NCI-H510A (cell line): ENCODE results near the gene KDM2A.

Source experiments
- DNase-seq: peaks from one replicate; lab custom pipeline; 2025; lab: John Stamatoyannopoulos, UW

Gene KDM2A

GRCh38 chr11:67261640-67261945, 142.5 kb downstream of the KDM2A start:
- DNase-seq: no peak

GRCh38 chr11:67261946-67262681, 143.1 kb downstream of the KDM2A start:
- no peak for DNase-seq

DNA sequence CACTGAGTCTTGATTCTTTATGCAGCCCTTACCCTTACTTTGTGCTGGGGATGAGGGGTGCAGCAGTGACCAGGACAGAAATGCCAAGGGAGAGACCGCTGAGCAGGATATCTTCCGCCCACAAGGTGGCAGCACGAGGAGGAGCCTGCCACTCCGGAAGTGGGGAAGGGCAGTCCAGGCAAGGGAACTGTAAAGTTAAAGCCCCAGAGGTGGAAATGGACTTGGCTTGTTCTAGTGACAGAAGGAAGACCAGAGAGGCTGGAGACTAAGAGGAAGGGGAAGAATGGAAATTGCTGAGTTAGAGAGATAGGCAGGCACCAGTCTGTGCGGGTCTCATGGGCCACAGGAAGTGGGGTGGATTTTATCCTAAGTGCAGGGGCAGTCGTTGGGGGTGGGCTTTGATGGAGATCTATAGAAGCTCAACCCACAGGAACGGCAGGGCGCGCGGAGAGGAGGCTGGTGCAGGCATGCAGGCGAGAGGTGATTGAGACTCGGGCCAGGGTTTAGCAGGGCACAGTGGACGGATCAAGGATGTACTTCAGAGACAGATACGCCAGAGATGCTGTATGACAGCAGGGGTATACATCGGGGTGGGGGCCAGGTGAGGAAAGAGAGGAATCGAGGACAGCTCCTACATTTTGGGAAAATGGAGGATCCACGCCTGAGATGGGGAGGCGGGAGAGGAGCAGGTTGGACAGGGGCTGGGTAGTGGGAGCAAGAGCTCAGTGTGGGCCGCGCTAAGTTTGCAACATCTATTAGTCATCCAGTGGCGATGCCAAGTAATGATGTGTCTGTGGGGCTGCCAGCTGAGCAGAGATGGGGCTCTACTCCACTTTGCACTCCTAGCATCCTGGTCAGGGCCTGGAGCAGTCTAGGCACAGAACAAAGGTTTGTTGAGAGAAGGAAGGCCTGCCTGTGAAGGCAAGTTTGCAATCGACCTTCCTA, 143.9 kb downstream of the KDM2A start:
- DNase-seq: peak; percentile 81

- DNase-seq: no peak
Measured at GRCh38 chr11:67264260-67264659, 145.2 kb downstream of the KDM2A start.

GRCh38 chr11:67264877-67265632, 146.0 kb downstream of the KDM2A start:
- no peak for DNase-seq

DNA sequence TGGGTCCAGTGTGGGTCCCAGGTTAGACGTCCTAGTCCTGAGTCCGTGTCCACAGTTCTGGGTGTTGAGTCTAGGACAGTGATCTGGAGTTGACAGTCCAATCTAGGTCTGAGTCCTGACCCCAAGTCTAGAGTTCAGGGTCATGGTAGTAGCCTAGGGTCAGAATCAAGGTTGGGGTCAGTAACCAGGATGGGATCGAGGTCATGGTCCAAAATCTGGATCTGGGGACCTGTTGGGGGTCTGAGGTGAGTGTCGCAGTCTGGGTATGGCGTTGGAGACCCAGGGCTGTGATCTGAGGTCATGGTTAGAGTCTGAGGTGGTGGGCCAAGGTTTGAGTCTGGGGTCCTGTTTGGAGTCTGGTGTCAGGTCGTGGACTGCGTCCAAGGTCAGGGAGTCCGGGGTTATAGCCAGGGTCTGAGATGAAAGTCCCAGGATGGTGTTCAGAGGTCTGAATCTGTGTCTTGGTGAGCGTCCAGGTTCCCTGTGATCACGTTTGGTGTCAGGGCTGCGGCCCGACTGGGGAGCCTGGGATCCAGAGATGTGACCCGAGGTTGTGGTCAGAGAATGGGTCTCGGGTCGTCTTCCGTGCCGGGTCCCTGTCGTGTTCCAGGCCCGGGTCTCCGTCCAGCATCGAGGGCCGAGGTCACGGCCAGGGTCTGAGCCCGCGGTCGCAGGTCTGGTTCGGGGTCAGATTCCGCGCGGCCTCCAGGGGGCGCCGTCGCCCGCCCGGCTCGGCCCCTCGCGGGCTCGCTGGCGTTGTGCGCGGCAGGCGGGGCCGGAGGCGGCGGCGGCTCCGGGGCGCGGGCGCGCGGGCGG, 146.8 kb downstream of the KDM2A start:
- DNase-seq: peak; percentile 63

GRCh38 chr11:67266449-67267187, 147.6 kb downstream of the KDM2A start, which contains the start of gene GRK2:
Gene GRK2, plus strand, starts transcription at chr11:67266473. Its CDS starts 227 bp downstream, at chr11:67266700.
- peak; percentile 62 for DNase-seq

- peak; percentile 70 for DNase-seq
Measured at GRCh38 chr11:67267188-67268080, 148.4 kb downstream of the KDM2A start.

DNA sequence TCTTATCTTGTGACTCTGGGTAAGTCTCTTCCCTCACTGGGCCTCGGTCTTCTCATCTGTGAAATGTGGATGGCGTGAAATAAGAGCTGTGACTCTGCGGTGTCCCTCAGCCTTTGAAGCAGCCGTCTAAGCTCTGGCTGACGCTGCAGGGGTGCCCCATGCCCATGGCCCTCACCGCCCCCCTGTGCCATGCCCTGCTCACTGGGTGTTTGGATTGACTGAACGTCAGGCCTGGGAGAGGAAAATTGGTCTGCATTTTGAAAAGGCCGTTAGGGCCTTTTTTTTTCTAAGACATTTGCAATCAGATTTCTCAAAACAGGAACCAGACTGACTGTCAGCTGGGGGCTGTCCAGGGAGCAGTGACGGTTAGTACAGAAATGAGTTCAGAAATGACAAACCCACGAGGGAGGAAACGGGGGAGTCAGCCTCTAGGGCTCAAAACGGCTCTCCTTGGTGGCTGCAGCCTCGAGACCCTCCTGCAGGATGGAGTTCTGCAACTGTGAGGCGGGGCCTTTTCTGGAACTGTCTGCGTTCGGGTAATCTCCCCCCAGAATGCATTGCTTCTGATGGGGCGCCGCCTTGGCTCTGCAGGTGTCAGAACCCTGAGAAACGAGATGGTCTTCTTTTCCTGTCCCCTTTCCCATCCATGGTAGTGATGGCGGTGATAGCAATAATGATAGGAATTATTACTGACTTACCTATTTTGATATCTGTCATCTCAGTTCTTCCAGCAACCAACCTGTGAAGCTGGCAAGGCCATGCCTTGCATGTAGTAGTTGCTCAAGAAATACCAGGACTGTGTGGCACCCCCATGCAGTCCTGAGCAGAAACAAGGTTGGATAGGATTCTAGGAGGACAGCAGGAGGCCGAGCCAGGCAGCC, 149.3 kb downstream of the KDM2A start:
- DNase-seq: no peak

DNA sequence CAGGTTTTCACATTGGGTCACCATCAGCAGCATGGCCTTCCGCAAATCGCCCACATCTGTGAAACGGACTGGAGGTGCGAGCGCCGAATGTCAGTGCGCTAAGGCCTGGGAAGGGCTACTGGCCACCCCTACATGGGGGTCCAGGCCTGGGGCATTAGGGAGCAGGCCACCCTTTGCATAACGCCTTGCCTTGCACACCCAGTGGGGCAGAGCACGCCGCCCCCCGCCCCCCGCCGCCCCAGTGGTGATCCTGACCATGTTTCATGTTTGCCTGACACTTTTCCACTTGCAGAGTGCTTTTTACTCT, 149.9 kb downstream of the KDM2A start:
- DNase-seq: no peak

DNA sequence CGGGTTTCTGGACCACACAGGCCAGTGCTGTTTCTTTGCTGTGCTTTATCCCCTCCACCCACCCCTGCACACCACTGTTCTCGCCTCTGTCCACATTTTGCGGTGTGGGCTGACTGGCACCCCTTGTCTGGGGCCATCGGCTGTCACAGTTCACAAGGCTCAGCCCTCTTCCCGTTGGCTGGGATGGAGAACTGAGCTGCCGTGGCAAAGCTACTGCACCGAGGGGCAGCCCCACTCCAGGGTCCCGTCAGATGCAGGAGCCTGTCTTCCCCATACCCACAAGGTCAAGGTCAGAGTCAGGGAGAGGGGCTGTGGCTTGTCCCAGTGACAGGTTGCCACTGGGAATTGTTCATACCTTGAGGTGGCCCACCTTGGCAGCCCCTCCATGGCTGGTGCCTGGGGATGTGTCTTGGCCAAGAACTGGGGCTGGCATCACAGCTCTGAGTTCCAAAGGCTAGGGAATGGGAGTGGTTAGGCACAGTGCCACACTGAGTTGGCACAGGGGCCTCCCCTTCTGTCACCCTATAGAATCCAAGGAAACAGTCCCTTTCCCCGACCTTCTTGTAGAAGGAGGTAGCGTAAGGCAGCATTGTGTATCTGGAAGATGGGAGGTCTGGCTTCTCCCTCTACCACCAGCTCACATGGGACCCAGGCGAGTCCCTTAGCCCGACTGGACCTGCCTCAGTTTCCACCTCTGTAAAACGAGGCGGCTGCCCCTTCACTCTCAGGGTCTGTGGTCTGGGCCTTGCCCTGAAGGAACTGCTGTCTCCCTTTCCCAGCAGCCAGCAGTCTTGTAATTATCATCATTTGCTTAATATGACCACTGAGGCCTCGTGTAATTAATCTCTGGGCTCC, 150.6 kb downstream of the KDM2A start:
- no peak for DNase-seq

GRCh38 chr11:67270256-67271204, 151.5 kb downstream of the KDM2A start:
- no peak for DNase-seq

GRCh38 chr11:67271205-67271540, 152.1 kb downstream of the KDM2A start:
- DNase-seq: no peak

- DNase-seq: no peak
Measured at GRCh38 chr11:67271541-67272284, 152.7 kb downstream of the KDM2A start.

DNA sequence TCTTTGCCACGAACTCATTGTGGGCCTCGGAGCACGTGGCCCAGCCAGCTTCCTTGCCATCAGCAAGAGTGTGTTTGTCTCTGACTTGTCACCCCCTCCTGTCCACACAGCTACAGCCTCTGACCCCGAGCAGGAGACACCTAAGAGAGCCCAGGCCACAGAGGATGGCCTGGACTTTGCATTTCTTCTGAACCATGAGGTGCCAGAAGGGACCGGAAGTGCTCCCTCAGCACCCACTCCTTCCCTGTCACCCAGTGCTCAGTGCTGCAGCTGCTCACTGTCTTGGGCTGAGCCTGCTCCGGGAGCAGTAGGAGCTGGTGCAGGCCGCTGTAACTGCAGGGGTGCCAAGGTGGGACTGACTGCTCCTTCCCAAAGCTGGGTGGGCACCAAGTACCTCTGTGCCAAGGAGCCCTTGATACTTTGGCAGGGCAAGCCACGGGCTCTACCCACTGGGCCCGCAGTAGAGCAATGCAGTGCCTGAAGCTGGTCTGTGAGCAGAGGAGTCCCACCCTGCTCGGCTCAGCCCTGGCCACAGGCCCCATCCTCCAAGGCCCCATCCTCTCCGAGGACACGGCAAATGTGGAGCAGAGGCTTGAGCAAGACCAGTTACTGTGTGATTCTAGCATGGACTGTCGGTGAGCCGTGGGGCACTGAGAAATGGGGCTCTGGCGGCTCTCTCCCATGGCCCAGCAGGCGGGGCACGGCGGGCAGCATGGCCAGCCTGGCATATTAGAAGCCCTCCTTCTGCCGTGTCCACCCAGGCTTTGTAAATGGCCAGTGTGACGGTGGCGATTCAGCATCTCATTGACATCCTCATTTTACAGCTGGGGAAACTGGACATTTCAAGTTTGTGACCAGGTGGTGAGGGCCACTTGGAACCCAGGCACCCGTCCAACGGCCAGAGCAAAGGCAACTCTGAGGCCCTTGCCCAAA, 153.5 kb downstream of the KDM2A start:
- no peak for DNase-seq
